WERI-Rb-1 (cell line): ENCODE data around the gene CFI.

Experiments used
- DNase-seq: peaks from one replicate; pipeline ENCODE4 v3.0.0-alpha.2; 2020
- H3K27ac ChIP-seq: fragments of 250-450 bp; sonication (Bioruptor Pico); 2 replicates; pipeline ENCODE4 v1.5.1; 2020; ENCODE audit warnings: mild to moderate bottlenecking, moderate library complexity
- H3K27me3 ChIP-seq: fragments of 250-450 bp; sonication (Bioruptor Pico); 2 replicates; pipeline ENCODE4 v1.5.1; 2021; ENCODE audit warnings: mild to moderate bottlenecking, low read depth, moderate library complexity; ENCODE audit not compliant: insufficient read depth, severe bottlenecking
- H3K36me3 ChIP-seq: fragments of 250-450 bp; sonication (Bioruptor Pico); 2 replicates; pipeline ENCODE4 v1.5.1; 2020; ENCODE audit warnings: mild to moderate bottlenecking, moderate library complexity
- H3K4me3 ChIP-seq: 2 replicates; pipeline ENCODE4 v1.5.1; 2011; ENCODE audit warnings: low read depth, mild to moderate bottlenecking, control low read depth, low read length
- H3K9me3 ChIP-seq: fragments of 250-450 bp; sonication (Bioruptor Pico); 2 replicates; pipeline ENCODE4 v1.5.1; 2021; ENCODE audit warnings: mild to moderate bottlenecking, moderate library complexity; ENCODE audit not compliant: severe bottlenecking
- CTCF ChIP-seq: IDR thresholded peaks from 2 replicates; pipeline ENCODE4 v1.5.1; 2011; ENCODE audit warnings: low read depth, mild to moderate bottlenecking, control low read depth, inconsistent platforms, low read length

Gene CFI

GRCh38 chr4:109809655-109810054 lies 7.9 kb upstream of the CFI start:
- Histone ChIP-seq H3K9me3 (no peaks in the 10 kb centered on the region), H3K4me3 (no peak overlapping the region), H3K27ac (no peak overlapping the region), H3K36me3 (no peaks in the 10 kb centered on the region), H3K27me3 (no peaks in the 10 kb centered on the region)
- no peak for TF ChIP-seq CTCF
- no peak for DNase-seq

- no peaks in the 10 kb centered on the region for H3K36me3 ChIP-seq
- TF ChIP-seq CTCF, result peak; percentile 65
- no peaks in the 10 kb centered on the region for H3K27me3 ChIP-seq
- peak; percentile 74 for DNase-seq
- no peaks in the 10 kb centered on the region for H3K9me3 ChIP-seq
- H3K27ac ChIP-seq, result no peak overlapping the region
- no peak overlapping the region for H3K4me3 ChIP-seq
Measured at GRCh38 chr4:109803924-109804571, 2.2 kb upstream of the CFI start.

GRCh38 chr4:109801099-109801789 lies 555 bp downstream of the CFI start:
- H3K27me3 ChIP-seq, result no peaks in the 10 kb centered on the region
- H3K36me3 ChIP-seq, result no peaks in the 10 kb centered on the region
- no peaks in the 10 kb centered on the region for H3K9me3 ChIP-seq
- DNase-seq, result no peak
- no peak overlapping the region for H3K4me3 ChIP-seq
- TF ChIP-seq CTCF, result no peak
- H3K27ac ChIP-seq, result no peak overlapping the region

GRCh38 chr4:109798866-109799265 lies 2.9 kb downstream of the CFI start:
- H3K4me3 ChIP-seq, result no peak overlapping the region
- no peaks in the 10 kb centered on the region for H3K36me3 ChIP-seq

GRCh38 chr4:109795059-109795458 lies 6.7 kb downstream of the CFI start:
- no peaks in the 10 kb centered on the region for H3K27me3 ChIP-seq
- no peak overlapping the region for H3K27ac ChIP-seq
- no peak for DNase-seq
- no peak overlapping the region for H3K4me3 ChIP-seq
- no peaks in the 10 kb centered on the region for H3K36me3 ChIP-seq
- no peaks in the 10 kb centered on the region for H3K9me3 ChIP-seq
- TF ChIP-seq CTCF, result no peak

More at GRCh38 chr4:109798866-109799265, 2.9 kb downstream of the CFI start:
- Histone ChIP-seq H3K27me3 (no peaks in the 10 kb centered on the region), H3K27ac (no peak overlapping the region), H3K9me3 (no peaks in the 10 kb centered on the region)
- no peak; the same call in 1 of the 2 replicates for TF ChIP-seq CTCF
- no peak for DNase-seq
